ENCODE results near the gene HLA-DQB2. TPM values are rescaled to one million over a fixed set of nuclear protein-coding genes. Genes with fewer than 3 reads are reported as not detected.
"Not testable (repeated sequence)": the region's sequence is repeated elsewhere in the genome, so short reads cannot be mapped to it uniquely, and the experiment has no call there.

Gene HLA-DQB2
- total RNA-seq (2022) (0.38 and 0.39 TPM in 2 replicates), Bru-seq, nascent RNA (not detected), BruChase-seq, experiment 1, labeled RNA remaining after a 6-hour chase (percentile 9 among the genes with signal in this experiment), BruChase-seq, experiment 2, labeled RNA remaining after a 2-hour chase (not detected)
- long read RNA-seq, result 0 reads

GRCh38 chr6:32763421-32763820, at the start of gene HLA-DQB2:
TSS of gene HLA-DQB2 (minus strand) at chr6:32763532. CDS start at chr6:32763470, 62 bp downstream.
- Mint-ChIP-seq H3K27ac (ENCODE audit: unreplicated experiment) (no peak within 1 kb of the TSS), H3K9me3 (ENCODE audit: low read depth, unreplicated experiment) (no peaks in the 10 kb centered on the region), H3K27me3 (ENCODE audit: unreplicated experiment) (peaks cover 99% of the 10 kb centered on the region), H3K36me3 (ENCODE audit: insufficient read depth, unreplicated experiment) (no peaks in the 10 kb centered on the region), H3K4me3 (ENCODE audit: low read depth, unreplicated experiment) (no peak within 1 kb of the TSS), H3K4me1 (ENCODE audit: low read depth, unreplicated experiment) (no peaks in the 10 kb centered on the region)
- CTCF ChIA-PET, result no interaction called here
- DNase-seq, result no peak
- intact Hi-C loops (cut with micrococcal nuclease; ENCODE audit: unreplicated experiment), result no loop called here
- TF ChIP-seq, protein P1, sequence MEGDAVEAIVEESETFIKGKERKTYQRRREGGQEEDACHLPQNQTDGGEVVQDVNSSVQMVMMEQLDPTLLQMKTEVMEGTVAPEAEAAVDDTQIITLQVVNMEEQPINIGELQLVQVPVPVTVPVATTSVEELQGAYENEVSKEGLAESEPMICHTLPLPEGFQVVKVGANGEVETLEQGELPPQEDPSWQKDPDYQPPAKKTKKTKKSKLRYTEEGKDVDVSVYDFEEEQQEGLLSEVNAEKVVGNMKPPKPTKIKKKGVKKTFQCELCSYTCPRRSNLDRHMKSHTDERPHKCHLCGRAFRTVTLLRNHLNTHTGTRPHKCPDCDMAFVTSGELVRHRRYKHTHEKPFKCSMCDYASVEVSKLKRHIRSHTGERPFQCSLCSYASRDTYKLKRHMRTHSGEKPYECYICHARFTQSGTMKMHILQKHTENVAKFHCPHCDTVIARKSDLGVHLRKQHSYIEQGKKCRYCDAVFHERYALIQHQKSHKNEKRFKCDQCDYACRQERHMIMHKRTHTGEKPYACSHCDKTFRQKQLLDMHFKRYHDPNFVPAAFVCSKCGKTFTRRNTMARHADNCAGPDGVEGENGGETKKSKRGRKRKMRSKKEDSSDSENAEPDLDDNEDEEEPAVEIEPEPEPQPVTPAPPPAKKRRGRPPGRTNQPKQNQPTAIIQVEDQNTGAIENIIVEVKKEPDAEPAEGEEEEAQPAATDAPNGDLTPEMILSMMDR (IDR thresholded peaks at IDR 0.05; ENCODE audit: unreplicated experiment), result no peak
- no TSS peak for BruUV-seq (replicated peaks)

DNA sequence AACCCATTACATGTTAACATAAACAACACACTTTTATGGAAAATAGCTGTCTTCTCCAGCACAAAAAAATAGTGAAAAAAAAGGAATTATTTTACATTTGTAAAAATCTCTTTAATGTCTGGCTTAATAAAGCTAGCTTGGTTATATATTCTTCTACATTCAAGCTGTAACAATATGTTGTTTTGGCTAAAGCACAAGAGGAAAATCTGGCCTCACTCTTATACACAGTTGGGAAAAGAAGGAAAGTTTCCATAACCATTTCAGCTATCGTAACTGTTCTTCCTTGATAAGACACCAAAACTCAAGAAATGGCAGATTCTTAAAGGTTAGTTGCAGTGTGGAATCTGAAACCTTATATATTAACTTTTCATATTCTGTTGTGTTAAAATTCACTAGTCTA, 45.8 kb upstream of the HLA-DQB2 start:
- Mint-ChIP-seq H3K4me3 (ENCODE audit: low read depth, unreplicated experiment) (no peak overlapping the region), H3K9me3 (ENCODE audit: low read depth, unreplicated experiment) (no peaks in the 10 kb centered on the region), H3K27ac (ENCODE audit: unreplicated experiment) (no peak overlapping the region), H3K36me3 (ENCODE audit: insufficient read depth, unreplicated experiment) (no peaks in the 10 kb centered on the region), H3K4me1 (ENCODE audit: low read depth, unreplicated experiment) (peaks cover 10% of the 10 kb centered on the region), H3K27me3 (ENCODE audit: unreplicated experiment) (peaks cover 65% of the 10 kb centered on the region)
- no TSS peak for BruUV-seq (replicated peaks)
- intact Hi-C loops (cut with micrococcal nuclease; ENCODE audit: unreplicated experiment), result no loop called here
- no peak for DNase-seq
- TF ChIP-seq, protein P1 (IDR thresholded peaks at IDR 0.05; ENCODE audit: unreplicated experiment), result no peak
- CTCF ChIA-PET, result no interaction called here

DNA sequence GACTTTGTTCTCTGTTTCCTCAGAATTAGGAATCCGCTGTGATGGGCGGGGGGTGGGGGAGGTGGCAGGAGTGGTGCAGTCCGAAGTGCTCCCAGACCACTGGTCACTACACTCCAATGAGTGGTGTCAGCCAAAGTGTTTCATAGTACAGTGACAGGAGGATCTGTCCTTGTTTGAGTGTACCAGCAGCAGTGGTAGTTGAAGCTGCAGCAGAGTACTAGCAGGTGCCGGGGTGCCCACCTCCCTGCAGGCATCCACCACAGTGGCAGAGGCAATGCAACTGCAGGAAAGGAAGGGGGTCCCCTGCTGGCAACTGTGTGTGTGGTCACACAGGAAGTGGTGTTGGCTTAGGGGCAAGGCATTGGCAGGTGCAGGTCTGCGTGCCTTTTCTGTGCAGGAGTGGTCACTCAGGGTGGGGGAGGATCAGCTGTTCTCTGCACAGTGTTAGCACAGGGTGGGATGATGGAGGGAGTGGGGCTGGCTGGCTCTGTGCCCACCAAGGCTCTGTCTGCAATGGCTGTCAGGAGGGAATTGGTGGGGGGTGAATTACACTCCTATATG, 43.8 kb upstream of the HLA-DQB2 start:
- no peak overlapping the region for H3K4me3 Mint-ChIP-seq (ENCODE audit: low read depth, unreplicated experiment)
- TF ChIP-seq, protein P1 (IDR thresholded peaks at IDR 0.05; ENCODE audit: unreplicated experiment), result no peak
- intact Hi-C loops (cut with micrococcal nuclease; ENCODE audit: unreplicated experiment), result no loop called here
- peaks cover 10% of the 10 kb centered on the region for H3K4me1 Mint-ChIP-seq (ENCODE audit: low read depth, unreplicated experiment)
- DNase-seq, result no peak
- H3K27me3 Mint-ChIP-seq (ENCODE audit: unreplicated experiment), result peaks cover 65% of the 10 kb centered on the region
- no peak overlapping the region for H3K27ac Mint-ChIP-seq (ENCODE audit: unreplicated experiment)
- CTCF ChIA-PET, result interaction anchor here (1.0 kb wide), 1 partner anchor 10 kb away, joined by 3 read pairs; no protein-coding TSS in a partner anchor
- no peaks in the 10 kb centered on the region for H3K9me3 Mint-ChIP-seq (ENCODE audit: low read depth, unreplicated experiment)
- no TSS peak for BruUV-seq (replicated peaks)
- no peaks in the 10 kb centered on the region for H3K36me3 Mint-ChIP-seq (ENCODE audit: insufficient read depth, unreplicated experiment)

GRCh38 chr6:32805404-32805803, 42.1 kb upstream of the HLA-DQB2 start:
- DNase-seq; intact Hi-C loops (cut with micrococcal nuclease; ENCODE audit: unreplicated experiment); H3K9me3 Mint-ChIP-seq (ENCODE audit: low read depth, unreplicated experiment); BruUV-seq (replicated peaks); H3K36me3 Mint-ChIP-seq (ENCODE audit: insufficient read depth, unreplicated experiment); H3K4me3 Mint-ChIP-seq (ENCODE audit: low read depth, unreplicated experiment); CTCF ChIA-PET; H3K27ac Mint-ChIP-seq (ENCODE audit: unreplicated experiment): not testable (repeated sequence)
- Mint-ChIP-seq H3K4me1 (ENCODE audit: low read depth, unreplicated experiment) (peaks cover 10% of the 10 kb centered on the region), H3K27me3 (ENCODE audit: unreplicated experiment) (peaks cover 68% of the 10 kb centered on the region)

GRCh38 chr6:32803416-32803815, 40.1 kb upstream of the HLA-DQB2 start:
- CTCF ChIA-PET, result interaction anchor here (0.9 to 1.8 kb wide), 2 partner anchors 13 to 673 kb away, joined by 4 read pairs; partner anchors contain the start of gene FKBPL

More at GRCh38 chr6:32803416-32803815, 40.1 kb upstream of the HLA-DQB2 start:
- Mint-ChIP-seq H3K27me3 (ENCODE audit: unreplicated experiment) (peaks cover 75% of the 10 kb centered on the region), H3K27ac (ENCODE audit: unreplicated experiment) (no peak overlapping the region), H3K4me1 (ENCODE audit: low read depth, unreplicated experiment) (peaks cover 10% of the 10 kb centered on the region), H3K4me3 (ENCODE audit: low read depth, unreplicated experiment) (no peak overlapping the region), H3K9me3 (ENCODE audit: low read depth, unreplicated experiment) (peaks cover 4% of the 10 kb centered on the region), H3K36me3 (ENCODE audit: insufficient read depth, unreplicated experiment) (no peaks in the 10 kb centered on the region)
- BruUV-seq (replicated peaks), result no TSS peak
- TF ChIP-seq, protein P1 (IDR thresholded peaks at IDR 0.05; ENCODE audit: unreplicated experiment), result no peak
- intact Hi-C loops (cut with micrococcal nuclease; ENCODE audit: unreplicated experiment), result no loop called here
- no peak for DNase-seq

Measured in Calu3 (cell line).